HG03139 (cell line): ENCODE measurements around the gene SIGLEC11.
"Not testable (repeated sequence)": the region's sequence is repeated elsewhere in the genome, so short reads cannot be mapped to it uniquely, and the experiment has no call there.

Experiments
- ATAC-seq: cut with Tn5 transposase; IDR thresholded peaks from one replicate; pipeline ENCODE4 v1.9.1; 2021; ENCODE audit not compliant: unreplicated experiment

The SIGLEC11 gene

GRCh38 chr19:49981603-49982593 is 20.9 kb upstream of the SIGLEC11 start:
- no peak for ATAC-seq

DNA sequence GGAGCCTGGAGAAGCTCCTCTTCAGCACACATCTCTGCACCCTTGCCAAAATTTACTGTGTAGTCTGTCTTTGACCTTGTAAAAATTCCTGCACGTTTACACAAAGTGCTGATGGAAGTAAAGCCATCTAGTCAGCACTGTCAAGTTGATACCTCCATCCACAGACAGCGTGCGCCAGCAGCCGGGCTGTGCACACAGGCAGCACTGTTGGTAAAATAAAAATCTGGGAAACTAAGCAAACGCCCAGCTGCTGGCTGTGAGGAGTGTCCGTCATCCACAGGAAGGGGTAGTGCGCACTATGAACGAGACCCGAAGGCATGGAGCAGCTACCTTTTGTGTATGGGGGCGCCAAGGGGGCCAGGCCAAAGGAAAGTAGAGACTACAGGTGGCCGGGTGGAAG is 17.4 kb upstream of the SIGLEC11 start:
- no peak for ATAC-seq

DNA sequence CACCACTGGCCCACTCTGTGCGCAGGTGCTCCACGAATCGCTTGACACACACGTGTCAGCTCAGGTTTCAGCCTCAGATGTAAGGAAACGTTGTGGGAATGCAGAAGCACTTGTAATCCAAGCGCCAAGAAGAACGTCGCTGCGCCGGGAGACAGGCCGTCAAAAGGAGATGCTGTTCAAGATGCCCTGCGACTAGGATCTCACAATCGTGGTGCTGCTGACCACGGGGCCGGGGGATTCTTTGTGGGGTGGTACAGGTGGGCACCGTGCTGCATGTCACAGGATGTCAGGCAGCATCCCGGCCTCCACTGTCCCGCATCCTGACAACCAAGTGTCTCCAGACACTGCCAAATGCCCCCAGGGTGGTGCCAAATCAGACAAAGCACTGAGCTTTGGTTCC is 16.9 kb upstream of the SIGLEC11 start:
- no peak for ATAC-seq

DNA sequence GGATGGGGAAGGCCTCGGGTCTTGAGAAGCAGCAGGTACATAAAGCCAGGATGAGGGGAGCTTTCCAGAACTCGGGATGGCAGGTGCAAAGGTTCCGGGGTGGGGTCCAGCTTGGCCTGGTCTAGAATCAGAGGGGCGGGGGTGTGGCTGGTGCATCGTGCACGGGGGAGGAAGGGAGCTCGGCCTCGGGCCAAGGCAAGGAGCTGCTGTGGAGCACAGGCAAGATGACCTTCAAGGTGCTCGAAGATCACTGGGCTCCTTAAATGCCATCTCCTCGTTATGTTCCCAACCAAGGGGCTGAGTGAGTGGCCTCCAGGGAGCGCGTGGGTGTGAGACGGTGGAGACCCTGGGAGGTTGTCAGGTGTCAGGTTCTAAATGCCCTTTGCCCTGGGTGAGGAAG is 16.1 kb upstream of the SIGLEC11 start:
- ATAC-seq = no peak

GRCh38 chr19:49976496-49976895 is 15.5 kb upstream of the SIGLEC11 start:
- ATAC-seq = no peak

GRCh38 chr19:49975051-49975450 is 14.1 kb upstream of the SIGLEC11 start:
- no peak for ATAC-seq

- ATAC-seq = no peak
These were observed 13.0 kb upstream of the SIGLEC11 start for GRCh38 chr19:49973987-49974386.

- ATAC-seq = no peak
These were observed 11.9 kb upstream of the SIGLEC11 start for GRCh38 chr19:49972841-49973240.

DNA sequence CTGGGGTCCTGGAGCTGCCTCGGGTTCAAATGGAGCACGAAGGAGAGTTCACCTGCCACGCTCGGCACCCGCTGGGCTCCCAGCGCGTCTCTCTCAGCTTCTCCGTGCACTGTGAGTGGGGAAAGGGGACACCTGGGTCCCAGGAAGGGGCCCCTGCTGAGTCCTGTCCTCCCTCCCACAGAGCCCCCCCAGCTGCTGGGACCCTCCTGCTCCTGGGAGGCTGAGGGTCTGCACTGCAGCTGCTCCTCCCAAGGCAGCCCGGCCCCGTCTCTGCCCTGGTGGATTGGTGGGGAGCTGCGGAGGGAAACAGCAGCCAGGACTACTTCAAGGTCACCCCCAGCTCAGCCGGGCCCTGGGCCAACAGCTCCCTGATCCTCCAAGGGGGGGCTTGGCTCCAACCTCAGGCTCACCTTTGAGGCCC is 11.0 kb upstream of the SIGLEC11 start:
- no peak for ATAC-seq

DNA sequence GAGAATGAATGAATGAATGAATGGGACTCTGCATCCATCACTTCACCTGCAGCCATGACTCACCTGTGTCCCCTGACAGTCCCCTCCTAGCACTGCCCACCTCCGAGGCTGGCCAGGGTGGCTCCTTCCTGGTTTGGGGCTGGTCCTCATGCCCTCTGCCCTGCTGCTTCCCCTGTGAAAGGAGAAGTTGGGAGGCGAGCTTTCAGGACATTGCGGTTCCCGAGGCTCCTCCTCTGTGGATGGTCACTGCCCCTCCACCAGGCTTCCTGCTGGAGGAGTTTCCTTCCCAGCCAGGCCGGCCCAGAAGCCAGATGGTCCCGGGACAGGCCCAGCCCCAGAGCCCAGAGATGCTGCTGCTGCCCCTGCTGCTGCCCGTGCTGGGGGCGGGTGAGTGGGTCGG is 8.4 kb upstream of the SIGLEC11 start:
- ATAC-seq = not testable (repeated sequence)

DNA sequence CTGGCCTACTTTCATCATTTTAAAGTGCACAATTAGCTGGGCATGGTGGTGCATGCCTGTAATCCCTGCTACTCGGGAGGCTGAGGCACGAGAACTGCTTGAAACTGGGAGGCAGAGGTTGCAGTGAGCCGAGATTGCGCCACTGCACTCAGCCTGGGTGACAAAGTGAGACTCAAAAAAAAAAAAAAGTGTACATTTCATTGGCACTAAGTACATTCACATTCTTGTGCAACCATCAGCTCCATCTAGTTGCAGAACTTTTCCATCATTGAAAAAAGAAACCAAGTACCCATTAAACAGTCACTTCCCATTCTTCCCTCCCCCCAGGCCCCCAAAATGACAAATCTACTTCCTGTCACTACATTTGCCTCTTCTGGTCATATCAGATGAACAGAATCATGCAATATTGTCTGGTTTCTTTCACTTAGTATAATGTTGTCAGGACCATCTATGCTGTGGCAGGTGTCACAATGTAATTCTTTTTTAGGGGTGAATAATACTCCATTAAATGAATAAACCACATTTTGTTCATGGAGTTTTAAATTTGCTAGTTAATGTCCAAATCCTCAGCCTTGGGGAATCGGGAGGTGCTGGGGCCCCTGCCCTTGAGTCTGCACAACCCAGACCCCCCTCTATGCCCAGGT is 7.4 kb upstream of the SIGLEC11 start:
- no peak for ATAC-seq

- ATAC-seq = not testable (repeated sequence)
These were observed 1.1 kb downstream of the SIGLEC11 start for GRCh38 chr19:49959892-49960291.

- not testable (repeated sequence) for ATAC-seq
These were observed 2.4 kb downstream of the SIGLEC11 start for GRCh38 chr19:49958596-49958995.

DNA sequence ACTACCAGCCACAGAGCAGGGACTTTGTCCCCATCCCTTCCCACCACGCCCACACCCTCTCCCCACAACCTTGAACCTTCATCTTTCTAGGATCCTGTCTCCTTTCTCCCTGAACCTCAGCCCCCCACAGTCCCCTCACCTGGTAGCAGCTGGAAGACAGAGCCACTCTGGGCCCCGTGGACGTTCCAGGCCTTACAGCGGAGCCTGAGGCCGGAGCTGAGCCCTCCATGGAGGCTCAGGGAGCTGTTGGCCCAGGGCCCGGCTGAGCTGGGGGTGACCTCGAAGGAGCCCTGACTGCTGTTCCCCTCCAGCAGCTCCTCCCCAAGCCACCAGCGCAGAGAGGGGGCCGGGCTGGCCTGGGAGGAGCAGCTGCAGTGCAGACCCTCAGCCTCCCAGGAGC is 2.8 kb downstream of the SIGLEC11 start:
- not testable (repeated sequence) for ATAC-seq

GRCh38 chr19:49957262-49957915 is 3.6 kb downstream of the SIGLEC11 start:
- ATAC-seq = no peak

- ATAC-seq = no peak
These were observed 4.9 kb downstream of the SIGLEC11 start for GRCh38 chr19:49956115-49956495.

- ATAC-seq = no peak
These were observed 6.0 kb downstream of the SIGLEC11 start for GRCh38 chr19:49954933-49955332.

DNA sequence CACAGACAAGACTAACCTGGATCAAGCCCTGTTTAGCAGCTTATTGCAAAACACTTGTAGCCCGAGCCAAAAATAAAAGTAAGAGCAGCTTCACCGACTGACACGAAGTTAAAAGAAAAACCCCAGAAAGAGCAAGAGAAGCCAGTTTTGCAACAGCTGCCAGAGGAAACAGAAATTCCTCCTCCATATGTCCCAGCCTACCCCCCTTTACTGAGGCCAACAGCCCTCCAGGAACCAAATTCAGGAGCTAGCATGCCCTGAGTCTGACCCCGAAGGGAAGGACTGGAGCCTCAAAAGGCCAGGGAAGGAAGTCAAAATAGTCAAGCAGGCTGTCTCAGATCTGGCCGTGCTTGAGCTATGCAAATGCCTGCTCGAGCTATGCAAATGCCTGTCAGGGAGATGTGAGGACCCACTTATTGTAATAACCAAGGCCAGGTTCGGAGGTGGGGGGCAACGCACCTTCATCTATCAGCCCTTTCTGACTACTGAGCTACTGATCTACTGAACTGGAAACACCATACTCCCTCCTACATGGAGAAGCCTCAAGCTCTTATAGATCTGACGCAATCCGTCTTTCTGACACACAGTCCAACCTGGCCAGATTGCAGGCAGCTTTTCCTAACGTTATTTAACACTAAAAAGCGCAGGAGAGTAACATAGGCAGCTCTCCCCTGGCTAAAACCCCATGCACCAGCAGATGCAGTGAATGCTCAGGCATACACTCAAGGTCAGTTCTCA is 6.7 kb downstream of the SIGLEC11 start:
- no peak for ATAC-seq

GRCh38 chr19:49953416-49953815 is 7.6 kb downstream of the SIGLEC11 start:
- ATAC-seq = no peak

DNA sequence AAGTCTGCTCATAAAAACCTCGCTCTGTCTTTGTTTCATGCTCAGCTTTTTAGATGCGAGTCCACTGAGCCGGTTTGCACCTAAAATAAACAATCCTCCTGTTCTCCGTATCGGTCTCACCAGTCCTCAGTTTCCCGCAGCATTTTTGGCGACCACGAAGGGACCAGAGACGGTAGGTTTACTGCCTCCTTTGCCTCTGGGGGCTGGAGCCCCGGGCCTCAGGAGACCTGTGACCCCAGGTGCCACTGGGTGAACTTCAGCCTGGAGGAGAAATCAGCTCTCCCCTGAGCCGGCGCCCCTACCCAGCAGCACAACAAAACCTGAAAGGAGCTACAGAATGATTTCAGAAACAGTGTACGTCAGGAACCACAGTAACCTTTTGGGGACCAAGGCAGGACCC is 8.1 kb downstream of the SIGLEC11 start:
- no peak for ATAC-seq

- ATAC-seq = no peak
These were observed 8.5 kb downstream of the SIGLEC11 start for GRCh38 chr19:49952479-49952836.
